ENCODE measurements around the gene CBX5.

- TF ChIP-seq, protein P1, sequence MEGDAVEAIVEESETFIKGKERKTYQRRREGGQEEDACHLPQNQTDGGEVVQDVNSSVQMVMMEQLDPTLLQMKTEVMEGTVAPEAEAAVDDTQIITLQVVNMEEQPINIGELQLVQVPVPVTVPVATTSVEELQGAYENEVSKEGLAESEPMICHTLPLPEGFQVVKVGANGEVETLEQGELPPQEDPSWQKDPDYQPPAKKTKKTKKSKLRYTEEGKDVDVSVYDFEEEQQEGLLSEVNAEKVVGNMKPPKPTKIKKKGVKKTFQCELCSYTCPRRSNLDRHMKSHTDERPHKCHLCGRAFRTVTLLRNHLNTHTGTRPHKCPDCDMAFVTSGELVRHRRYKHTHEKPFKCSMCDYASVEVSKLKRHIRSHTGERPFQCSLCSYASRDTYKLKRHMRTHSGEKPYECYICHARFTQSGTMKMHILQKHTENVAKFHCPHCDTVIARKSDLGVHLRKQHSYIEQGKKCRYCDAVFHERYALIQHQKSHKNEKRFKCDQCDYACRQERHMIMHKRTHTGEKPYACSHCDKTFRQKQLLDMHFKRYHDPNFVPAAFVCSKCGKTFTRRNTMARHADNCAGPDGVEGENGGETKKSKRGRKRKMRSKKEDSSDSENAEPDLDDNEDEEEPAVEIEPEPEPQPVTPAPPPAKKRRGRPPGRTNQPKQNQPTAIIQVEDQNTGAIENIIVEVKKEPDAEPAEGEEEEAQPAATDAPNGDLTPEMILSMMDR (IDR thresholded peaks at IDR 0.05), result no peak
- TF ChIP-seq POLR2AphosphoS5 (IDR thresholded peaks at IDR 0.05), result no peak
Observed at GRCh38 chr12:54240971-54241588, 38.8 kb downstream of the CBX5 start.

Data from stomach (tissue), 4 donors.